GM19099 (cell line): Measurements from ENCODE around the gene DRG2.

Experiments used
- POLR2A ChIP-seq: IDR thresholded peaks from 3 replicates; pipeline ENCODE4 v1.6.1; 2011; ENCODE audit warnings: low read depth; ENCODE audit not compliant: insufficient read length; ENCODE audit errors: extremely low read depth

DRG2 gene

DNA sequence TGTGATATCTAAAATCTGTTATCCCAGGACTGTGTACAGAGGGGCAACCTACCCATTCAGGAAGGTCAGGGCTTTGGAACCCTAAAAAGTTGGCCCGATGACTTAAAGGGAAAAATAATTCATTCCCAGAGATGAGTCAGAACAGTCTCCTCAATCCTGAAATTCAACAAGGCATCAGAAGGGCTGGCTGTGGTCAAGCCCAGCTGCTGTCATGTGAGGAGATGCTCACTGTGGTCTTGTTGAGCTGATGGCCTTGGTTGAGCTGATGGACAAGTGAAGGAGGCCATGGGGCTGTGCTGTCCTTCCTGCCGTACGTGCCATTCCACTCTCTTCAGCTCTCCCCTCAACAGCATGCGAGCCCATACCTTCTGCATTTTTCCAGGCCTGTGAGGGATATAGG, 20.9 kb upstream of the DRG2 start:
- no peak for TF ChIP-seq POLR2A

DNA sequence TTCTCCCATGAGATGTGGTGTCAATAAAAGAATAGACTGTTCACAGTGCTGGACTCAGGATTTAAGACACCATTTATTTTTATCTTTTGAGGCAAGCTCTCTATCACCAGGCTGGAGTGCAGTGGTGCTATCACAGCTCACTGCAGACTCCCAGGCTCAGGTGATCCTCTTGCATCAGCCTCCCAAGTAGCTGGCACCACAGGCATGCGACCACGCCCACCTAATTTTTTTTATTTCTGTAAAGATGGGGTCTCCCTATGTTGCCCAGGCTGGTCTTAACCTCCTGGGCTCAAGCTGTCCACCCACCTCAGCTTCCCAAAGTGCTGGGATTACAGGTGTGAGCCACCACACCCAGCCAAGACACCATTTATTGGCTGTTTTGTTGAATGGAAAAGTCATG, 18.6 kb upstream of the DRG2 start:
- TF ChIP-seq POLR2A = no peak

DNA sequence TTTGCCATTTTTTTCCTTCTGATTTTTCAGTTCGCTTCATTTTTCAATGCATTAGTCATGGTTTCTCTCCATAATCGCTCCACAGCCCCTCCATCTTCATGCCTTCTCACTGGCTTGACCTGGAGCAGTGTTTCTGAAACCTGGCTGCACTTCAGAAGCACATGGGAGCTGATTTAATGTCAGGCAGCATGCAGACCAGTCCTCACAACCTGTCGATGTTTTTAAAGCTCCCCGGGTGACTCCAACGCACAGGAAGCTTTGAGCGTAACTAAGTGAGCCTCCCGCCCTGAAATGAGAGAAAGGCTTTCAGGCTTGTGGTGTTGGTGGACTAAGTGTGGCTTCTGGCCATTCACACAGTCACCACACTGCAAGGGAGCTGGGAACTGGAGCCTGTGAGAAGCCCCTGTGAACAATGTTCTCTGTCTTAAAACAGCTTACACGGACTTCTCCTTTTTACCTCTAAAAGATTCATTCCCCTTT, 16.8 kb upstream of the DRG2 start:
- TF ChIP-seq POLR2A = no peak

DNA sequence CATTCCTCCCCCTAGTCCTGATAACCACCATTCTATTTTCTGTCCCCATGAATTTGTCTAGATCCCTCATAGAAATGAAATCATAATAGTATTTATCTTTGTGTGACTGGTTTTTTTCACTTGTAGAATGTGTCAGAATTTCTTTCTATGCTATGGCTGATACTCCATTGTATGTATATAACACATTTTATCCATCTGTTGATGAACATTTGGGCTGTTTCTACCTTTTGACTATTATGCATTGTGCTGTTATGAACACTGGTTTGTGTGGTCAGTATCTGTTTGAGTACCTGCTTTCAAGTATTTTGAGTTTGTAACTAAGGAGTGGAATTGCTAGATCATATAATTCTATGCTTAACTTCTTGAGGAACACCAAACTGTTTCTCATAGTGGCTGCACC, 16.0 kb upstream of the DRG2 start:
- no peak for TF ChIP-seq POLR2A

DNA sequence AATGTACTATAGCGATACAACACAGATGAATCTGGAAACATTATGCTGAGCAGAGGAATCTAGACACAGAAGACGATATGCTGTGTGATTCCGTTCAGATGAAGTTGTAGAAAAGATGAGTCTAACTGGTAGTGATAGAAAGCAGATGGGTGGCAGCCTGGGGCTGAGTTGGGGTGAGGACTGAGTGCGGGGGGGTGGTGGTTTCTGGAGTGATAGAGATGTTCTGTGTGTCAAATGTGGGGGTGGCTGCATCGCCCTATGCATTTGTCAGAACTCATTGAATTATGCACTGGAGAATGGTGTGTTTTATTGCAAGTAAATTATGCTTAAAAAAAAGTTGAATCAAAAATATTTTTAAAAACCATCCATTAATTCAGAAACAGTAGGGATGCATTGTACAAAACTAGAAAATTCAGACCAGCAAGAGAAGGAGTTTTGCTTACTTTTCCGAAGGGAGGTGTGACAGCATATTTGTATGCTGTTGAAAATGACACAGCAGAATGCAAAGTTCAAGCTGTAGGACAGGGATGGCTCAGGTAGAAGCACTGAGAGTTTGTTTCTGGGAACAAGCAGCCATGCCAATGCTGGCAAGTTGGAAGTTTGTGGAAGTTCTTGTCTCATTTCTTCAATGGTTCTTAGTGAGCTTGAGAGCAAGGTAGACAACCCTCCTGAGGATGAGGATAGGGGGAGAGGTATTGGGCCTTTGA, 13.0 kb upstream of the DRG2 start:
- no peak for TF ChIP-seq POLR2A

DNA sequence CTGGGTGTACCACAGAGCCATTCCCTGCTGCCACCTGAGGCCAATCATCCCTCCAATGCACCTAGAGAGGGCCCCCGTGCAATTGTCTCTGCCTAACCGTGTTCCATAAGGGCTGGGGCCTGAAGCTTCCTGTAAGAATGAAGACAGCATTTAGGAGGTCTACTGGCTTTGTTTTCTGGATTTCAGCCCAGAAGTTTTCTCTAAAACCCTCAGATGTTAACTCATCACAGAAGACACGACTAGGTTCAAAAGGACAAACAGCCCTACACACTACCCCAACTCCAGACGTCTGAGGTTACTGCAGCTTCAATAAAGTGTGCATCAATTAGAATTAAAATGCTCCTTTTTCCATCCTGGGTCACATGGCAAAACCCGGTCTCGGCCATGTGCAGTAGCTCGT, 10.8 kb upstream of the DRG2 start:
- no peak for TF ChIP-seq POLR2A

DNA sequence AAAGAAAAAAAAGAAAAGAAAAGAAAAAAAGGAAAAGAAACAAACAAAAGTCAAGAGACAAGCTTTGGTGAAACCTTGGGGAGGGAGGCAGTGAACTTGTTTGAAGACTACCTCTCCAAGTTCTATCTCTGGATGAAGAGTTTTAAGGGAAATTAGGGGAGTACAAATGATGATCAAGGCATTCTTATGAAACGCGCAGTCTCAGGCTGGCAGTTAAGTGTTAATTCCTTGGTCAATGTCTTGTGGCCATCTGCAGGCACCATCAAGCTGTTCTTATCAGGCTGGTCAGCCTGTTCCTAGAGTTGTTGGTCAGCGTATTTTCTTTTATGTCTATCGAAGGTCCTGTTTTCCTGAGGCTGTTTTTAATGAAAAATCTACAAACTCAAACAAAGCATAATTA, 8.2 kb upstream of the DRG2 start:
- no peak for TF ChIP-seq POLR2A

DNA sequence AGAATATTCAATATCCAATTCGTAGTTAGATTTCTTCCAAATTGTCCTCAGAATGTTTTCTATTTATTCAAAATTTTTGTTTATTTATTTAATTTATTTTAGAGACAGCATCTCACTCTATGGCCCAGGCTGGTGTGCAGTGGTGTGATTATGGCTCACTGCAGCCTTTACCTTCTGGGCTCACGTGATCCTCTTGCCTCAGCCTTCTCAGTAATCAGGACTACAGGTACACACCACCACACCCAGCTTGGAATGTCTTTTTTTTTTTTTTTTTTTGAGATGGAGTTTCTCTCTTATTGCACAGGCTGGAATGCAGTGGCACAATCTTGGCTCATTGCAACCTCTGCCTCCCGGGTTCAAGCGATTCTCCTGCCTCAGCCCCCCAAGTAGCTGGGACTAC, 3.5 kb upstream of the DRG2 start:
- no peak for TF ChIP-seq POLR2A

DNA sequence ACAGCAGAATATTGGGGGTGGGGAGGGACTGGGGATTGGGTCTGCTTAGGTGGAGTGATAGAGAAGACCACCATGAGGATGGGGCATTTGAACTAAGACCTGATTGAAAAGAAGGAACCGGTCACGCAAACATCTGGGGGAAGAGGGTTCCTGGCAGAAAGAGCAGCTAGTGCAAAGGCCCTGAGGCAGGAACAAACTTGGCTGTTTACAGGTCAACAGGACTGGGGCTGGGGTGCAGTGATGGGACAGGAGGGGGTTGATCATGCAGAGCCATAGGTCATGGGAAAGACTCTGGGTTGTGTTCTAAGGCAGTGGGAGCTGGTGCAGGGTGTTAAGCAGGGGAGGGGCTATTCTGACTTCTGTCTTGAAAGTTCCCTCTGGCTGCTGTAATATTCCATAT, 1.9 kb downstream of the DRG2 start:
- TF ChIP-seq POLR2A = no peak

DNA sequence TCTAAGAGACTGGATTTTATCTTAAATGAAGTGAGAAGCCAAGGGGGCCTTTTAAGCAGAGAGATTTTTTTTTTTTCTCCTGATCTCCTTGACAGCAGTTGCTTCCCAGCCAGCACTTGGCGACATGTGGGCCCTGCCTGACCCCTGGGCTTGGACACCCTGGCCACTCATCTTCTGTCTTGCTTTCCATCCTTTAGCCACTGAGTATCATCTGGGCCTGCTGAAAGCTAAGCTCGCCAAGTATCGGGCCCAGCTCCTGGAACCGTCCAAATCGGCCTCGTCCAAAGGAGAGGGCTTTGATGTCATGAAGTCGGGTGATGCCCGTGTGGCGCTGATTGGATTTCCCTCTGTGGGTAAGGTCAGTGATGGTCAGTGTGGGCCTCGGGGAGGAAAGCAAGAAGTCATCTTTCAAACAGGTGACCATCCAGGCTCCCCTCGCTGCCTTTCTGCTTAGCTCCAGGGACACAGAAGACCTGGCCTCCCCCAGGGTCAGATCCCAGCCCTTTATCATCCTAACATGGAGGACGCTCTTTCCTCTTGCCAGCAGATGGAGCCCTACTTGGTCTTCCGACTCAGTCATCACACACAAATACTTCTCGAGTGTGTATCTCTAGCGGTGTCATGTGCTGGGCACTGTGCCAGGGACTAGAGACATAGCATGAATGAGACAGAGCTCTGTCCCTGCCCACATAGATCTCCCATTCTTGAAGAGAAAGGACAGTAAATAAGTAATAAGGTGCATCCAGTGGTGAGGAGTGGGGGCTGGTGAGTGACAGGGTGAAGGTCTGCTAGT, 6.1 kb downstream of the DRG2 start:
- TF ChIP-seq POLR2A = no peak

DNA sequence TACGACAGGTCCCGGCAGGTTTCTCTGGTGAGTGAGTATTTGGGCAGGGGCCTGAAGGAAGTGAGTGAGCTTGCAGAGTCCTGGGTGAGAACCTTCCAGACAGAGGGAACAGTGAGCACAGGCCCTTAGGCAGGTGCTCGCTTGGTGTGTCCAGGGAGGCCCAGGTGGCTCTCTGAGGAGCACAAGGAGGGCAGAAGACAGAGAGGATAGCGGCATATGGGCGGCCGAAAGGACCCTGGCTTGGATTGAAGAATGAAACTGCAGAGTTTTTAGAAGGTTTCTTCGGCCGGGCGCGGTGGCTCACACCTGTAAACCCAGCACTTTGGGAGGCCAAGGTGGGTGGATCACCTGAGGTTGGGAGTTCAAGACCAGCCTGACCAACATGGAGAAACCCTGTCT, 6.7 kb downstream of the DRG2 start:
- TF ChIP-seq POLR2A = no peak

DNA sequence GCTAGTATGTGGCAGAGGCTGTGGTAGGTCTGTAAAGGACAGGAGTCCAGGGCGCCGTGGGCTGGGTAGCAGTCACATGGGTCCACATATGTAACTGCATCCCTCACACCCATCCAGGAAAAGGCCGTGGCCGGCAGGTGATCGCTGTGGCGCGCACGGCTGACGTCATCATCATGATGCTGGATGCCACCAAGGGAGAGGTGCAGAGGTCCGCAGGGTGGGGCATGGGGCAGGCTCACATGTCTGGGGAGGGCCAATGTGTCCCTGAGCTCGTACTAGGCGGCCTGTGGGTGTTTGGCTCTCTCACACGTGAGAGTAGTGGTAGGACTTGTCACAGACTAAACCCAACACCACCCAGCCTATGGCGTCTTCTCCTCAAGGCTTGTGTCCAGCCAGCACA, 11.8 kb downstream of the DRG2 start:
- no peak for TF ChIP-seq POLR2A

DNA sequence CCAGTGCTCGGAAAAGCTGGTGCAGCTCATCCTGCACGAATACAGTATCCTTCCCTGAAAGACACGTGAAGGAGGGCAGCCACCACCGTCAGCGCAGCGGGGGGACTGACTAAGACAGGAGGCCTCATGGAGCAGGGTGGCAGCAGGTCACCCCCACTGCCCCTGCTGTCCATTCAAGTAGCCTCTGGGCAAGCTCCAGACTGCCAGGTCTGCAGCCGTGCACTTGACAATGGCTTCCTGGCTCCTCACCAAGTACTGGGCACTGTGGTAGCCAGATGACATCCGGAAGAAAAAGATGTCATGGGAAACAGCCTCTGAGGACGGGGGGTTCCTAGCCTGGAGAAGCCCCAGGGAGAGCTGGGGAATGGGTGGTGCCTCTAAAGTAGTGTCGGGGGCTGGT, 12.9 kb downstream of the DRG2 start:
- no peak for TF ChIP-seq POLR2A

DNA sequence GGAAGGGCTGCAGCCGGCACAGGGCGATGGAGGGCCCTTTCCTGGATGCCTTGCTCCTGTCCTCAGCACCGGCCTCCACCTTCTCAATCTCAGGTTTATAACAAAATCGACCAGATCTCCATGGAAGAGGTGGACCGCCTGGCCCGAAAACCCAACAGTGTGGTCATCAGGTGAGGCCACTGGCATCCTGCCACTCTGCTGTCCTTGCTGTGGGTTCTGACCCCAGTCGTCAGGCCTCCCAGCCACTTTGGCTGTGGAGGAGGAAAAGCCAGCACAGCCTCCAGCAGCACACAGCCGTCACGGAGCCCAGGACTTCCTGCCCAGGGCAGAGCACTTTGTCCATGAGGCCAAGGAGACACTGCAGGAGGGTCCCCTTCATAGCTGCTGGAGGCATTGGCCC, 14.1 kb downstream of the DRG2 start:
- TF ChIP-seq POLR2A = no peak

DNA sequence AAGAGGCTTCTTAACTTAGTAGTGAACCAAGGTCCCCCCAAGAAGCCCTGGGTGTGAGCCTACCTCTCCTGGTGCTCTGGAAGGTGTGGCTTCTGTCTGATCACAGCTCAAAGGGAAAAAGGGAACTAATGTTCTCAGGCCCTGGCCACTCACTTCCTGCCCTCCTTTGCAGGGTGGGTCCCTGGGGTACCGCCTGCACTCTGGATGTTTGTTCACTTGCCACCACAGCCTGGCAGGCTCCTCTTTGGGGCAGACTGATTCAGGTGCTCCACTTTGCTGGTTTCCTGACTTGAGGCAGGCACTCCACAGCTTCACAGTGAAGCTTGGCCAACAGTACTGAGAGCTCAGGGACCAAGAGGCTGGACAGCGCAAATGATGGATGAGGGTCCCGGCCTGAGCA, 14.9 kb downstream of the DRG2 start:
- no peak for TF ChIP-seq POLR2A

DNA sequence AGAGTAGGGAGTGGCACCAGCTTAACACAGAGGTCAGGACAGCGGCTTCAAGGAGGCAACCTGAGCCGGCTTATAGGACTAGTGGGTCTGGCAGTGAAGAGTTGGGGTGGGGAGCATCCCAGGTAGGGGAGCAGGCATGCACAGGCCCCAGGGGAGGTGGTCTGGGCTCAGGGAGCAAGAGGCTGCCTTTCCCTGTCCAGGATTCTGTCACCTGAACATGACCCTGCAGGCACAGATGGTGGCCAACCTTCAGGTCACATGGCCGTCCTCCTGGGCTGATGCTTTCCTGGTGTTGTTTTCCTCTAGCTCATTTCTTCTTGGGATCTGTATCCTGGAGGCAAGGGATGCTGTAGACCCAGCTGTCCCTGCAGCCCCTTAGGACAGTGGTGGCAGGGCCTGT, 17.3 kb downstream of the DRG2 start:
- TF ChIP-seq POLR2A = no peak
